H9 (cell line): Measurements from ENCODE around the gene ARF1. TPM values are rescaled to one million over a fixed set of nuclear protein-coding genes. Genes with fewer than 3 reads are reported as not detected.
A peak's percentile ranks its signal among the peaks of the same experiment; 100 is the strongest.

Experiments
- DNase-seq: peaks from one replicate; pipeline ENCODE4 v3.0.0-alpha.2; 2017
- H2AFZ ChIP-seq: one replicate; pipeline ENCODE4 v1.6.1; 2013; ENCODE audit warnings: mild to moderate bottlenecking, low read length, control low read depth, moderate library complexity
- H2AK5ac ChIP-seq: 2 replicates; pipeline ENCODE4 v1.6.1; 2013; ENCODE audit warnings: low read length, control low read depth, mixed read lengths; ENCODE audit not compliant: insufficient read length
- H2BK120ac ChIP-seq: one replicate; pipeline ENCODE4 v1.6.1; 2013; ENCODE audit warnings: low read depth, mild to moderate bottlenecking, low read length, control low read depth, inconsistent platforms; ENCODE audit not compliant: poor library complexity, severe bottlenecking
- H2BK12ac ChIP-seq: 2 replicates; pipeline ENCODE4 v1.6.1; 2013; ENCODE audit warnings: low read length, control low read depth, mixed read lengths, low read depth; ENCODE audit not compliant: insufficient read length
- H2BK15ac ChIP-seq: 2 replicates; pipeline ENCODE4 v1.6.1; 2013; ENCODE audit warnings: low read depth, low read length, control low read depth
- H2BK20ac ChIP-seq: one replicate; pipeline ENCODE4 v1.6.1; 2013; ENCODE audit warnings: low read depth, mild to moderate bottlenecking, low read length, control low read depth, inconsistent platforms; ENCODE audit not compliant: poor library complexity, severe bottlenecking
- H2BK5ac ChIP-seq: 2 replicates; pipeline ENCODE4 v1.6.1; 2013; ENCODE audit warnings: low read length, control low read depth, mixed read lengths; ENCODE audit not compliant: insufficient read length
- H3K14ac ChIP-seq: 2 replicates; pipeline ENCODE4 v1.6.1; 2013; ENCODE audit warnings: low read length, control low read depth; ENCODE audit not compliant: insufficient read depth
- H3K18ac ChIP-seq: 2 replicates; pipeline ENCODE4 v1.6.1; 2013; ENCODE audit warnings: low read depth, mild to moderate bottlenecking, mixed read lengths, low read length, control low read depth; ENCODE audit not compliant: insufficient read length
- H3K23ac ChIP-seq: 2 replicates; pipeline ENCODE4 v1.6.1; 2013; ENCODE audit warnings: low read length, control low read depth, mixed read lengths, low read depth; ENCODE audit not compliant: insufficient read length
- H3K23me2 ChIP-seq: 2 replicates; pipeline ENCODE4 v1.6.1; 2013; ENCODE audit warnings: low read depth, mild to moderate bottlenecking, mixed read lengths, low read length, control low read depth; ENCODE audit not compliant: insufficient read length, poor library complexity, severe bottlenecking
- H3K27ac ChIP-seq: 2 replicates; pipeline ENCODE4 v1.5.1; 2013; ENCODE audit warnings: low read length, control low read depth, mixed read lengths, low read depth; ENCODE audit not compliant: insufficient read length
- H3K27me3 ChIP-seq: 2 replicates; pipeline ENCODE4 v1.6.1; 2013; ENCODE audit warnings: low read length, control low read depth, inconsistent platforms; ENCODE audit not compliant: insufficient read depth
- H3K4ac ChIP-seq: 2 replicates; pipeline ENCODE4 v1.6.1; 2013; ENCODE audit warnings: low read depth, mild to moderate bottlenecking, control low read depth, inconsistent platforms, low read length, moderate library complexity
- H3K4me1 ChIP-seq: 2 replicates; pipeline ENCODE4 v1.6.1; 2013; ENCODE audit warnings: low read length, control low read depth, inconsistent platforms; ENCODE audit not compliant: insufficient read depth
- H3K4me2 ChIP-seq: 2 replicates; pipeline ENCODE4 v1.6.1; 2013; ENCODE audit warnings: low read length, control low read depth, mixed read lengths; ENCODE audit not compliant: insufficient read length, insufficient read depth
- H3K56ac ChIP-seq: 2 replicates; pipeline ENCODE4 v1.6.1; 2013; ENCODE audit warnings: low read depth, mild to moderate bottlenecking, mixed read lengths, low read length, control low read depth; ENCODE audit not compliant: insufficient read length
- H3K79me1 ChIP-seq: 2 replicates; pipeline ENCODE4 v1.6.1; 2013; ENCODE audit warnings: low read depth, mild to moderate bottlenecking, moderate library complexity, low read length, control low read depth, inconsistent platforms; ENCODE audit not compliant: insufficient read depth, poor library complexity, severe bottlenecking
- H3K79me2 ChIP-seq: 2 replicates; pipeline ENCODE4 v1.6.1; 2013; ENCODE audit warnings: low read length, control low read depth, inconsistent platforms; ENCODE audit not compliant: insufficient read depth
- H3K9ac ChIP-seq: 2 replicates; pipeline ENCODE4 v1.6.1; 2013; ENCODE audit warnings: low read length, control low read depth, mixed read lengths; ENCODE audit not compliant: insufficient read length; ENCODE audit errors: extremely low read depth
- H3K9me3 ChIP-seq: one replicate; pipeline ENCODE4 v1.6.1; 2013; ENCODE audit warnings: low read depth, low read length, inconsistent platforms; ENCODE audit not compliant: control insufficient read depth
- H3T11ph ChIP-seq: one replicate; pipeline ENCODE4 v1.6.1; 2013; ENCODE audit warnings: mild to moderate bottlenecking, low read length, control low read depth, inconsistent platforms
- H4K20me1 ChIP-seq: one replicate; pipeline ENCODE4 v1.6.1; 2013; ENCODE audit not compliant: control insufficient read depth, insufficient read length, insufficient read depth
- H4K5ac ChIP-seq: 2 replicates; pipeline ENCODE4 v1.6.1; 2013; ENCODE audit warnings: low read depth, mild to moderate bottlenecking, mixed read lengths, low read length, control low read depth; ENCODE audit not compliant: insufficient read length
- H4K8ac ChIP-seq: replicated peaks from 2 replicates; pipeline ENCODE4 v1.6.1; 2013; ENCODE audit warnings: low read length, control low read depth, mixed read lengths, low read depth; ENCODE audit not compliant: insufficient read length
- H4K91ac ChIP-seq: 2 replicates; pipeline ENCODE4 v1.6.1; 2013; ENCODE audit warnings: low read depth, mild to moderate bottlenecking, moderate library complexity, mixed read lengths, low read length, control low read depth; ENCODE audit not compliant: insufficient read length
- H3K27ac Mint-ChIP-seq, 3 experiments: 2 replicates in 2 of 3; 3 replicates in 1 of 3; pipeline ENCODE4 v1.8.0; 2020 to 2021; ENCODE audit warnings: mixed read lengths in 3 of 3, mild to moderate bottlenecking in 1 of 3, moderate library complexity in 1 of 3
- H3K27me3 Mint-ChIP-seq: 2 replicates; pipeline ENCODE4 v1.8.0; 2021; ENCODE audit warnings: low read depth, mild to moderate bottlenecking, moderate library complexity, mixed read lengths
- H3K36me3 Mint-ChIP-seq, 3 experiments: 2 replicates in 2 of 3; 3 replicates in 1 of 3; pipeline ENCODE4 v1.8.0; 2020 to 2021; ENCODE audit warnings: low read depth in 3 of 3, mixed read lengths in 3 of 3; ENCODE audit not compliant: insufficient read depth in 1 of 3
- H3K4me1 Mint-ChIP-seq, 2 experiments: 2 replicates each; pipeline ENCODE4 v1.8.0; 2020; ENCODE audit warnings: mixed read lengths in 2 of 2
- H3K4me3 Mint-ChIP-seq, 2 experiments: 2 replicates in 1 of 2; 3 replicates in 1 of 2; pipeline ENCODE4 v1.8.0; 2020 to 2021; ENCODE audit warnings: mild to moderate bottlenecking in 2 of 2, mixed read lengths in 2 of 2, moderate library complexity in 1 of 2
- H3K9me3 Mint-ChIP-seq, 2 experiments: 2 replicates in 1 of 2; 3 replicates in 1 of 2; pipeline ENCODE4 v1.8.0; 2020; ENCODE audit warnings: mild to moderate bottlenecking in 2 of 2, mixed read lengths in 2 of 2, moderate library complexity in 1 of 2
- WGBS: extraction: QIAGEN DNeasy Blood & Tissue Kit; methylation state at CpG from one replicate; pipeline ENCODE4 v1.1.7; 2013; ENCODE audit warnings: missing lambda C conversion rate, low lambda C conversion rate, mixed read lengths; ENCODE audit not compliant: insufficient read length; ENCODE audit errors: extremely low coverage; 5-methylcytosine and 5-hydroxymethylcytosine counted together
- total RNA-seq: library from RNA; stranded (reverse); gene quantifications from 2 replicates; pipeline ENCODE4 v1.2.1, GENCODE V29; 2021
- TF ChIP-seq, protein P1 (sequence below): fragments of 200-600 bp; sonication (generic); conservative IDR thresholded peaks from 3 replicates; pipeline ENCODE4 v1.8.0; 2021; ENCODE audit warnings: antibody characterized with exemption, mild to moderate bottlenecking

Gene ARF1
- total RNA-seq, 1 experiment from 2014 or later, result 258 TPM

DNA sequence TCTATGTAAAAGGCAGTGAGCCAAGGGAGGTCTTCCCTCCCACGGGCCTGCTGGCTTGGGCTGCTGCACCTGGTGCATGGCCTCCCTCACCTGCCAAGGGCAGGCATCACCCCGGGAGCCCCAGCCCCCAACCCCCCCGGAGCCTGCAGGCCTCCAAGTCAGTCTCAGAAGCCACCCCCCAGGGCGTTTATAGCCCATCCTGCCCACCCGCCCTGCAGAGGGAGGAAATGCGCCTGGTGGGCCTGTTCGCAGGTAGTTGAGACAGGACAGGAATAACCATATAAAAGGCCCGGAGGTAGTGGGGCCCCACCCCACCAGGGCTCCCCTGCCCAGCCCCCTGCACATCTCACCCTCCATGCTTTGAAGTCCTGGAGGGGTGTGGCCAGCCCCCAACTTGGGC, 18.2 kb upstream of the ARF1 start:
- Mint-ChIP-seq H3K4me3 (no peak overlapping the region), H3K36me3 (no peaks in the 10 kb centered on the region; a peak in 1 of 7 replicates), H3K27me3 (peaks cover 82% of the 10 kb centered on the region), H3K4me1 (peaks cover 5 to 7% of the 10 kb centered on the region in 2 experiments; a peak in 3 of 4 replicates), H3K9me3 (no peaks in the 10 kb centered on the region; a peak in 1 of 5 replicates), H3K27ac (no peak overlapping the region)
- H3K4me2 ChIP-seq, result no peak overlapping the region
- no peaks in the 10 kb centered on the region for H4K20me1 ChIP-seq
- H4K8ac ChIP-seq, result no peak overlapping the region
- H3K23ac ChIP-seq, result no peak overlapping the region
- H4K91ac ChIP-seq, result no peak overlapping the region
- H2BK15ac ChIP-seq, result no peak overlapping the region; the same call in 1 of the 2 replicates
- H2AK5ac ChIP-seq, result no peak overlapping the region
- no peaks in the 10 kb centered on the region for H3K79me2 ChIP-seq
- TF ChIP-seq, protein P1, sequence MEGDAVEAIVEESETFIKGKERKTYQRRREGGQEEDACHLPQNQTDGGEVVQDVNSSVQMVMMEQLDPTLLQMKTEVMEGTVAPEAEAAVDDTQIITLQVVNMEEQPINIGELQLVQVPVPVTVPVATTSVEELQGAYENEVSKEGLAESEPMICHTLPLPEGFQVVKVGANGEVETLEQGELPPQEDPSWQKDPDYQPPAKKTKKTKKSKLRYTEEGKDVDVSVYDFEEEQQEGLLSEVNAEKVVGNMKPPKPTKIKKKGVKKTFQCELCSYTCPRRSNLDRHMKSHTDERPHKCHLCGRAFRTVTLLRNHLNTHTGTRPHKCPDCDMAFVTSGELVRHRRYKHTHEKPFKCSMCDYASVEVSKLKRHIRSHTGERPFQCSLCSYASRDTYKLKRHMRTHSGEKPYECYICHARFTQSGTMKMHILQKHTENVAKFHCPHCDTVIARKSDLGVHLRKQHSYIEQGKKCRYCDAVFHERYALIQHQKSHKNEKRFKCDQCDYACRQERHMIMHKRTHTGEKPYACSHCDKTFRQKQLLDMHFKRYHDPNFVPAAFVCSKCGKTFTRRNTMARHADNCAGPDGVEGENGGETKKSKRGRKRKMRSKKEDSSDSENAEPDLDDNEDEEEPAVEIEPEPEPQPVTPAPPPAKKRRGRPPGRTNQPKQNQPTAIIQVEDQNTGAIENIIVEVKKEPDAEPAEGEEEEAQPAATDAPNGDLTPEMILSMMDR, result no peak
- H3K79me1 ChIP-seq, result no peaks in the 10 kb centered on the region
- H2AFZ ChIP-seq, result no peak overlapping the region
- H3K27me3 ChIP-seq, result peaks cover 37% of the 10 kb centered on the region; the same call in 1 of the 2 replicates
- H3T11ph ChIP-seq, result no peak overlapping the region
- no peak overlapping the region for H2BK12ac ChIP-seq
- peak; percentile 51 for DNase-seq
- H3K23me2 ChIP-seq, result peaks cover 14% of the 10 kb centered on the region
- no CpG with 5 or more reads among the region's 8 CpGs for WGBS
- no peaks in the 10 kb centered on the region for H3K4me1 ChIP-seq
- no peak overlapping the region for H3K4ac ChIP-seq
- no peak overlapping the region for H4K5ac ChIP-seq
- no peak overlapping the region for H2BK5ac ChIP-seq
- no peak overlapping the region for H3K27ac ChIP-seq
- no peak overlapping the region for H3K56ac ChIP-seq
- H3K9ac ChIP-seq, result no peak overlapping the region
- H2BK120ac ChIP-seq, result no peak overlapping the region
- no peak overlapping the region for H3K18ac ChIP-seq
- H3K14ac ChIP-seq, result no peak overlapping the region; the same call in 1 of the 2 replicates
- H3K9me3 ChIP-seq, result no peaks in the 10 kb centered on the region
- no peak overlapping the region for H2BK20ac ChIP-seq
